Skin of body (tissue), 2 donors: Measurements from ENCODE around the gene MTFR2. TPM values are rescaled to one million over a fixed set of nuclear protein-coding genes. Genes with fewer than 3 reads are reported as not detected.

Experiments used
- DNase-seq: peaks from one replicate; lab custom pipeline; 2025; lab: John Stamatoyannopoulos, UW
- total RNA-seq: library from RNA; depleted of rRNA; stranded (reverse); fragments of >200 nt; gene quantifications from one replicate; pipeline ENCODE4 v1.2.3, GENCODE V29; 2014

MTFR2 gene
- 0.89 TPM for total RNA-seq

DNA sequence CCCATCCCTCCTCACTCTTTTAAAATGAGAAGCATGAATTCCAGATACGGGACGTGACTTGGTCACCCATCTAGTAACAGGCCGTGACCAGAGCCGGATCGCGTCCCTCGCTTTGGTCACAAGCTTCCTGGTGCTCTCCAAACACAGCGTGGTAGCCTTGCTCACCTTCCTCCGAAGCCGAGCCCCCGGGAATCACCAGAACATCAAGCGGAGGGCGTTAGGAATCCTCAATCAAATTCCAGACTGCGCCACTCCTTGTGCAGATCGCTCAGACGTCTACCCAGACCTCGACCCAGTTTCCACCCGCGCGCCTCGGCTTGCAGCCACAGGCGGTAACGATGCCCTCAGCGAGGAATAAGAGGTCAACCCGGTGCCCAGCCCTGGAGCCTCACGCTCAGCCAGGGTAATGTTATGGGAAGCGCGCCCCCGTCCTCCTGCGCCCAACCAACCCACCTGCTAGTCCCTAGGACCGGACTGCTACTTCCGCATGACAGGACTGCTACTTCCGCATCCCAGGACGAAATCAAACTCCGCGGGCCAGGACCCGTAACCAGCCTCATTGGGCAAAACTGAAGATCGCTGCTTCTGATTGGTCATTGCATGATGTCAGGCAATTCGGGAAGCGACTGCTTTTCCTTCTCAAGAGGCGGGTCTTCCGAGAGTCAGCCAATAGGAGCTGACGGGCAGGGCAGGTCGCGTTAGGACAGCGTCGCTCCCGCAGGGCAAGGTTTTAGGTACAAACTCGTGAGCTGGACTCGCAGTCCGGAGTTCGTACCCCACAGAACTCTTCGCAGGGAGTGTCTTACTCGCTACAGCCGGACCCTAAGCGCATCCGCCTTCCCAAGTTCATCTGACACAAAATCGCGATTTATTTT lies at the start of gene MTFR2:
Gene MTFR2, minus strand, starts transcription at position 501 of the 875 bp plus-strand sequence. CDS start 1,212 bp downstream, outside the sequence.
- peak; percentile 99 for DNase-seq

DNA sequence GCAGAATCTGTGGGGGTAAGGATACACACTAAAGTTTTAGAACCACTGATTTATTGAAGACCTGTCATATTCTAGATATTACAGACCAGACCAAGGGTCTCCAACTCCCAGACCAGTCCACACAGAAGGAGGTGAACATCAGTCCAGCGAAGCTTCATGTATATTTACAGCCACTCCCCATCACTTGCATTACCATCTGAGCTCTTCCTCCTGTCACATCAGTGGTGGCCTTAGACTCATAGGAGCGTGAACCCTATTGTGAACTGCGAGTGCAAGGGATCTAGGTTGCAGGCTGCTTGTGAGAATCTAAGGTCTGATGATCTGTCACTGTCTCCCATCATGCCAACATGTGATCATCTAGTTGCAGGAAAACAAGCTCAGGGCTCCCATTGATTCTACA lies 44.5 kb upstream of the MTFR2 start:
- DNase-seq: no peak

DNA sequence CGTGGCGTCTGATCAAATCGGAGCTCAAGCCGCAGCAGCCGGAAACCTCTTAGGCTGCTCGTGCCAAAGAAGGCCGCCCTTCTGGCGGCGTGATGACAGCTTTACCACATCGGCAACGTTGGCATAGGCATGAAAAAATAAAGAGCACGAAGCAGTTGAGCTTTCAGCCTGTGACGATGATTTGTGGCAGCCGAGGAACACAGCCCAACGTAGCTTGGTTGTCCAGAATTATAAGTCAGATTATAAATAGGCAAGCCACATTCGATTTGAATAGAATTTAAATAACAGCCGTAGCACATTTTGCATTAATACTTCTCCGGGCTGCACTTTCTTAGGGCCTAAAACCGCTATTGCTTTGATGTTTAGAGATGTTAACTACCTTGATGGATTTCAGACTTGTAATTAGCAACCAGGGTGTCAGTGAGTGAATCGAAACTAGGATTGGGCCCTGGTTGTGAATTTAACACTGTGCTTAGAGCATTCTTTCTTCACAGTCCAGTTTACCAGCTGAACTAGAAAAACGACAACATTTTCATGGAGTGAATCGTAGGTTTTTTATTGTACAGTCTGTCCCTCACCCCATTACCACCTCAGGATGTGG lies 40.4 kb upstream of the MTFR2 start:
- peak; percentile 85 for DNase-seq

DNA sequence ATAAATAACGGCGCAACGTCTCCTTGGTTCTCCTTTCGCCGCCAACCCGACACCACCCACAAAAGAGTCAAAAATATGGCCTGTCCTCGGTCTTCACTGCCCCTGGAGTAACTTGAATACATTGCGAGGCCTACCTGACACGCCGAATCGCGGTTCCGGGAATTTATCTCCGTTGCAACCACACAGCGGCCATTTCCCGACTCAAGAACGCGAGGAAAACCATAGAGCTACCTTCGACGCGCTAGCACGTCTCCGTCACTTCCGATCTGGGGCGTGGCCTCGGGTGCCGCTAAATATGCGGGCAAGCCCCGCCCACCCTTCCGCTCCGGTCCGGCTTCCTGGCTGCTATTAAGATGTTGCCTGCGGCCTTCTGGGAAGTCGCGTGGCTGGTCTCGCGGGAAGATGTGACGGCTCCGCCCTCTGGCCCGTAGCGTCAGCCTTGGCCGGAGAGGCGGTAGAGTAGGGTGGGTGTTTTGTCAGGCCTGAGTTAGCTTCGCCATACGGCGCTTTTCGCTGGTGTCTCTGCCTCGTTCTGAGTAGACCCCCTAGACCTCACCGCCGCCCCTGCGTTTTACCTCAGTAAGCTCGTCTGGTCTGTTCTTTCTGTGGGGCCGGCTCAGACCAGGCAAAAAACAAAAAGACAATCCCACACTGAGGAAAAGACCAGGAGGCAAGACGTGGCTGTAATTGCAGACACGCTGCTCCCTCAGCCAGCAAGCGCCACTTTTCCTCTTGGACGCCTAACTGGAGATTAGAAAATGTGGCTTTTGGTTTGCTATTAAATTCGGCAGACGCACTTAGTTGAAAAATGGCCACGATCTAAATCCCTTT lies 39.7 kb upstream of the MTFR2 start, which contains the start of gene BCLAF1:
Gene BCLAF1, minus strand, starts transcription at position 268 of the 831 bp plus-strand sequence. CDS start 9,980 bp downstream, outside the sequence.
- DNase-seq: peak; percentile 99

DNA sequence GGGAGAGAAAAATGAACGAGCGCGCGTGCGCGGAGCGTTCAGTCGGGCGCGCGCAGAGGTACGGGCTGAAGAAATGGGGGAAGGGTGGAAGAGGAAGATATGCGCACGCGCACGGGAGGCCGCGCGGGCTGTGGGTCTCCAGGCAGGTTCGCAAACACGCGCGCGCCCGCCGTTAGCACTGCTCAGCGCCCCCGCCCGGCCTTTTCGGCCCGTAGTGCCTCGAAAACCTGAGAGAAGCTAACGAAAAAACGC lies 39.1 kb upstream of the MTFR2 start:
- peak; percentile 91 for DNase-seq

DNA sequence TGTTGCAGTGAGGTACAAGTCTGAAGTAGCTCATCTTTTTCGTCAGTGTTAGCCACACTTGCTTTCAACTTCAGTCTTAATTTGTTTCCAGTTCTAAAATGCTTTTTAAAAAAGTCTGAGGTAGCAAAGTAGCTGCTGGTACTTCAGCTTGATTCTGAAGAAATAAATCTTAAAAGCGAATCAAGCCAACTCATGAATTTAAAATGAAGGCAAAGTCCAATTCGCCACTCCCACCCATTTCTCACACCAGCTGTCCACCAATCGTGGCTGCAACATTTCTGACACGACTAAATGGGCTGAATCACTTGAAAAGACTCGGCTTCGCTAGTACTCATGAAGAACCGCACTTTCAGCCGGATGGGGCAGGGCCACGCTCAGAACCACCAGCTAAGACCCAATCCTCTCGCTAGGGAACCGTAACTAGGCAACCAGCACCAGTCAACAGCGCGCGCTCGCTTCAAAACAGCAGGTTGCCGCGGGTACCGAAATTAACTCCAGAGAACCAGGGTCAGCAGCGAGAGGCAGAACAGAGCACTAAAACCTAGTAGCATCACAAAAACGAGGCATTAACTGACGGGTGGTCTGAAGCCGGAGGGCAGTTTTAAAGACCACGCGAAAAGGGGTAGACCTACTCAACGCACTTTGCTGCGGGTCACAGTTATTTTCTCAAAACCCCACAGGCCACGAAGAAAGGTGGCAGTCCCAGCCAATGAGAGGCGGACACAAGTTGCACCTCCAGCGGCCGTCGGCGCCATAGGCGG lies 38.6 kb upstream of the MTFR2 start:
- DNase-seq: peak; percentile 85

DNA sequence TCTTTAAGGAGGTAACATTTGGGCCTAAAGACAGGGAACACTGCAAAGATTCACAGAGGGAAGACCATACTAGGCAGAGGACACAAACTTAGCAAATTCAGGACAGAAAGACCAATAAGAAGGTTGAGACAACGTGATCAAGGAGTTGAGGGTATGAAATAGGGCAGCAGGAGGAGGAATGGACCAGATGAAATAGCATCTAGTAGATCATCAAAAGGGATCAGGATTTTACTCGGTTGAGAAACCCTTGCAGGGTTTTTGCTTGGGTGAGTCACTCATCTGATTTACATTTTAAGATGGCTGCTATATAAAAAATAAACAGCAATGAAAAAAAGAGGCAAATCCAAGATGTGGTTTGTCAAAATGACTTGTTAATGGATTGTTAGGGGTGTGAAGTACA lies 34.8 kb upstream of the MTFR2 start:
- no peak for DNase-seq

DNA sequence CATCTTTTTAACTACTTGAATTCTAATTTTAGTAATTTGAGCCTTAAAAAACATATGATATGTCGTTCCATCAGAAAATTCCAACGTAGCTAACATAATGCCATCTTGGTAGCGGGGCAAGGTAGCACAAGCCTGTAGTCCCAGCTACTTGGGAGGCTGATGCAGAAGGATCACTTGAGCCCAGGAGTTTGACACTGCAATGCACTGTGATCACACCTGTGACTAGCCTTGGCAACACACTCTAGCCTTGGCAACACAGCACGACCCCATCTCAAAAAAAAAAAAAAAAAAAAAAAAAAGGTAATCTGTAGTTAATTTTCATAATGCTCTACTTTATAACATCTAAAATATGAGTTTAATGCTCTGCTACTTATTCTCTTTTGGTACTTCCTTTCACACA lies 32.8 kb upstream of the MTFR2 start:
- DNase-seq: no peak

DNA sequence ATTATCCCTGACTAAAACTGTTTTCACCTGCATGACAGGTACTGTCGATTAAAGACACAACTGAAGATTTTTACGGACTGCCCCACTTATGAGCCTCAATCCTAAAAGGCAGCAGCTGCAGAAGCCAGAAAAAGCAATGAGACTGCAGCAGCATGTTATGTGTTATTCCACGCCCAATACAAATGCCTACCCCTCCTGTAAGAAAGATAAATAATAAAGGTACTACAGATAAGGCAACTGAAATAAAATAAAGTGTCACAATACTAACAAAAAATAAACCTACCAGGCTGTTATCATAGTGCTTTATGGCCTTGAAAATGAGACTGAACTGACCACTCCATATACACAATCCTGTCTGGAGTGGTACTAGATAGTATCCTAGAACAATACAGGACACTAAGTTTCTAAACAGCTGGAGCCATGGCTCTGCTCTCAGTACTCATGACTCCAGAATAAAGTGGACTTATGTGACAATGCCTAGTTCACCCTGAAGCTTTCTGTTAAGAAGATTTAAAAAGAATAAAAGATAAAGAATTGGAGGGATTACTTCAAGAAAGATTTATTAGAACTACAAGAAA lies 30.0 kb upstream of the MTFR2 start:
- no peak for DNase-seq

DNA sequence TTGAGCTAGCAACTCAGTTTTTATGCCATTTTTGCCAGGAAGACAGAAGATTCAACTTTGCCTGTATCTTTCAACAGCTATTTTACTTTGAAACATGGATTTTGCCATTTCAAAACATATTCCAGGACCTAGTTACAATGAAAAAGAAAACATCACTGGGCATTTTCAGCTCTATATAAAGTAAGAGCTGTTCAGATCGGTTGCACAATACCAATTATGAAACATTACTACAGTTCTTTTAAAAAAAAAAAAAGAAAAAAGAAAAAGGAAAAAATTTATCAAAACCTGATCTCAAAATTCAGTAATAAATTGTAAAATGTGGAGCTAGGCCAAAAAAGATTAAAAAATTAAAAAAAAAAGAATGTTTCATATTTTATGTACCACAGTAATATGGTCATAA lies 24.0 kb upstream of the MTFR2 start:
- DNase-seq: no peak

DNA sequence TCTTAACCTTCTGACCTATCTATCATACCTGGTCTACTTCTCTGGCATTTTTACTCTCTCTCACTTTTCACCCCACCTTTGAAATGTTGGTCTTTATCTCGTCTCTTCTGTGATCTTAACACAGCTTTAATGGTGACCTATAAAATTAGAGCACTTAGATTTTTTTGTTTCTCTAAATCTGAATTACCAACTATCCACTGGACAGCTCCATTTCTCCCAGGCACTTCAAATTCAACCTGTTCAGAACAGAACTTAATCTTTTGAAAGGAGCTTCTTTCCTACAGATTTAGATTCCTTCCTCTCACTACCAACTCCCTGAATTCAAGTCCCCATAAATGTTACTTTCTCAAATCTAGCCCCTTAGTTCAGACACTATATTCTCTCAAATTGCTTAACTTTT lies 15.0 kb upstream of the MTFR2 start:
- DNase-seq: no peak

DNA sequence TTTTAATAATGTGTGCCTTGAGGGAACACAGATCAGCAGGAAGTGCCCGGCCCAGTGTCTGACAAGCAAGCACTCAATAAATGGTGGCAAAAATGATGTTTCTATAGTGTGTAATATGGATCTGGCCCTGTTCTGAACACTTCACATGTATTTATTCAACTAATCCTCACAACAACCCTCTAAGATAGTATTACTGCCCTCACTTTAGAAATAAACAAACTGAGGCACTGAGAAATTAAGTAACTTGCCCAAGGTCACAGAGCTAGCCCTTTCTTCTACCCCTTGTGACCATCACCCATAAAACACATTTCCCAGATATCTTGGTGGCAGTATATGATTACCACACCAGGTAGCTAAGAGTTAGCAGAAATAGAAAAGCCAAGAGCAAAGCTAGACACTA lies 12.8 kb upstream of the MTFR2 start:
- no peak for DNase-seq

DNA sequence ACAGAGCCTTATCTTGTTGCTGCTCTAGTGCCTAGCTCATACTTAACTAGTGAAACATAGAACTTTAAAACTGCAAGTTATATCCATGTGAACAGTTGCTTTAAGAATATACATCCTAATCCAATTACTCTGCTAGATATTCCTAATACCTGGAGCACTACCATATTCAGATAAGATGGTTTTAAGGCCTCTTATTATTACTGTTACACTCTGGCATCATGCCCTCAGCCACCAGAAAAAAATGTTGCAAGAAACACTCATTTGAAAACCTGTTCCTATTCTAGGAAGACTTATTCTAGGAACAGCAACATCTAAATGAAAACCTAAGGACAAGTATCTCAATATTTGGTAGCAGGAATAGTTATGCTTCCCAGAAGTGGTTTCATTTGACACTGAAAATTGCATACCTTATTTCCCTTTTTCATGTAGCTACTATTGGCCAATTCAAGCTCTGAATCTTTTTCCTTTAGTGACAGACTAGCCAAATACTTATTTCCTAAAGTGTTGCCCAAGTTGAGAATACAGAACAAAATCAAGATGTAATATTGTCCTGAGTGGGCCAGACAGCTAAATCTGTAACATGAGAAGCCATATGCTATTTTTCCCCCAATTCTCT lies 4.8 kb upstream of the MTFR2 start:
- no peak for DNase-seq

DNA sequence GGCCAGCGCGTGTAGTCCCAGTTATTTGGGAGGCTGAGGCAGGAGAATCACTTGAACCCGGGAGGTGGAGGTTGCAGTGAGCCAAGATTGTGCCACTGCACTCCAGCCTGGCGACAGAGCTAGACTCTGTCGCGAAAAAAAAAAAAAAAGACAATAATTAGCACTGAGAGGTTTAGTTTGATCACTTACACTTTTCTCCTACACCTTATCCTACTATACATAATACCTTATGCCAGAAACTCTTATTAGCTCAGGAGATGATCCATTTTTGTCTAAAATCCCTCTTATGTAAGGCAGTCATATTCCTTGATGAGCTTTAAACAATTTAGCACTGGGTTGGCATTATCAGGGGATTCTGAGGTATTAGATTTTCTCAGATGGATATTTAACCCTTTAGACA lies 3.6 kb upstream of the MTFR2 start:
- DNase-seq: no peak

DNA sequence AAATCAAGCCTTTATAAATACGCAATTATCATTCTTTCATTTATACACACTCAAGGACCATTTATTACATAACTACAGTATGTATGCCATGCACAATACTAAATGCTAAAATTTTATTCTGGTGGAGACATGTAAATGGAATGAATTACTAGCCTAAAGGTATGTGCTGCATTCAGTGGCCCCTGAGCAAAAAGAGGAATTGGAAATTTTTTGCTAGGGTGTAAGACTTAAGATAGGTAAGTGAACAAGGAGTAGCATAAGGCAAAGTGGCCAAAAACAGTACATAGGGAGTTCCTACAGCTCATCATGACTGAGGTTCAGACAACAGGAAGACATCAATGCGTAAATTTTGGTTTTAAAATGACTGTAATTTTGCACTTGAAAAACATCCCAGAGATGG lies 2.3 kb upstream of the MTFR2 start:
- DNase-seq: no peak

DNA sequence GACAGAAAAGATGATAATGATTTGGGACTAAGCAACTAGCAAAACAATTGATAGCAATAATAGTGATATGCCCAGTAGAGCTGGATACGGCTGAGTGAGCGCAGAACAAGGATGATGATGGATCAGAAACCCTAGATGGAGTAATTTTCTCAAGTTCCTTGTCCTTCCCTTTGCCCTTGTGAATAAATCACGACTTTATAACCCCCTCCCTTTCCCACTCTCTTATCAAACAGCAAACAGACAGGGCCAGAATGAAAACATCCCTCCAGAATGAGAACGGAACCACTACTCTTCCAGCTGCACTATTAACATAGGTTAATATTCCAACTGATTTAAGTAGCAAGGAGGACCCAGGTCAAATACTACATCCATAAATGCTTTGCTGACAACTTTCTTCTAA lies 1.3 kb upstream of the MTFR2 start:
- no peak for DNase-seq

DNA sequence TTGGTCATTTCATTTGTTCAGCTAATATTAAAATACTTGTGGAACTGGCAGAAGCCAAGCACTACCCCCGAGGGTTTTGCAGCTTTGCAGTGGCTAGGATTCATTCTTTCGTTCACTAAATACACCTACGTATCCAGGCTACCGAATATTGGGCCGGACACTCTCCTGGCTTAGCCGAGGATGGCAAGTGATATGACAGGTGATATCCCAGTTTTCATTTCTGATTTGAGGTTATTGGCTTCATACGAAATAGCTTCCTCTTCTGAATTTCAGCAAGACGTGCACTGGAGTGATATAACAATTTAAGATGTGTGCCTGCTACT lies 536 bp upstream of the MTFR2 start:
- no peak for DNase-seq

DNA sequence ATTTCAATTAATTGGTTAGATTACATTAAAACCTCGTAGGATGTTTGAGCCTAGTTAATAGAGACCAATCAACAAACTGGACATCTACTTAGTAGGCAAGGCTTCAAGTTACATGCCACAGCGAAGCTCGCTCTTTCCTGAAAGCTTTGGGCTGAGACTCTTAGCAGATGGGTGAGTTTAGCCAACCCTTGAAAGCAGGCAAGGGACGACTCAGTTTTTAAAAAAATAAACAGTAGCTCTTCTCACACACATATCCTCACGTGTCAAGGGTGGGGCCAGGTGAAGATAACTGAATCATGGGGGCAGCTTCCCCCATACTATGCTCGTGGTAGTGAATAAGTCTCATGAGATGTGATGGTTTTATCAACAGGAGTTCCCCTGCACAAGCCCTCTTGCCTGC lies 775 bp downstream of the MTFR2 start:
- DNase-seq: no peak

DNA sequence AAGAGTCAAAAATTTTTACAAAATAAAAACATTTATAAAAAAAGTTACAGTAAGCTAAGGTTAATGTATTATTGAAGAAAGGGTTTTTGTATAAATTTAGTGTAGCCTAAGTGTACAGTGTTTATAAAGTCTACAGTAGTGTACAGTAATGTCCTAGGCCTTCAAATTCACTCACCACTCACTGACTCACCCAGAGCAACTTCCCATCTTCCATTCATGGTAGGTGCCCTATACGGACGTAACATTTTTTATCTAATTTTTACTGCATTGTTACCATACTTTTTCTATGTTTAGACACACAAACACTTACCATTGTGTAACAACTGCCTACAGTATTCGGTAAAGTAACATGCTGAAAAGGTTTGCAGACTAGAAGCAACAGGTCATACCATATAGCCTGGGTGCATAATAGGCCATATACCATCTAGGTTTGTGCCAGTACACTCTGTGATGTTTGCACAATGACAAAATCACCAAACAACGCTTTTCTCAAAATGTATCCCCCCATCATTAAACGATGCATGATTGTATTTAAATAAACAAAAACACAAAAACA lies 6.0 kb downstream of the MTFR2 start:
- DNase-seq: no peak

DNA sequence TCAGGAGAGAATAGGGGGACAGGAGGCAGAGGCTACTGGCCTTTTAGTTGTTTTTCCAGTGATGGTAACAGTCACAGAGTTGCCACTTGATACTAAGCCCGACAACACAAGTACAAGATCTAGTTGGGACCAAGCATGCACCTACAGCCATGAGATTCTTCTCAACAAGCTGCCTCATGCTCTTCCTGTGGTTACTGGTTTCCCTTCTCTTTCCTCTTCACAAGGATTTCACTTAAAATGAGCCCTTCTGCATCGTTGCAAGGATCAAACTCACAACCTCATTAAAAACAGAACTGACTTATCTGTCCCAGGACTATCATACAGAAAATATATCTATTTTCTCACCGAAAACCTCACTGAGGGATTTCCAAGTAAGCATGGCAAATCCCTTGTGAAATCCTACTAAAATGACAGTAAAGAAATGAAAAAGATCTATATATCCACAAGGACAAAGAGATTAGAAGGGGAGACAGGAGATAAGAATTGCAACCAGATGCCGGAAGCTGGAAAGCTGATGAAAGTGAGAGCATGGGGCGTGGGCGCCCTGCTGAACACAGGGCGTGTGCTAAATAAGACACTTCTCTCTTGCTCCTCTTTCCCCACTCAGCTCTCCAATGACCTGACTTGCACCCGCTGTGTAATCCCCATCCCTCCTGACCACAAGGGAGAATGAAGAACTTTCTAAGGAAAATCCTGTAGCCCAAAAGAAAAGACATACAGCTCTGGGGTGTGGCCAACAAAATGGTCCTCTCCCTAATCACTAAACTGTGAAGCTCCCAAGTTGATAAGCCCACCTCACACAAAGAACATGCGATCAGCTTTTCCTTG lies 13.4 kb downstream of the MTFR2 start:
- no peak for DNase-seq
